Astrocyte of the spinal cord (primary cell): ENCODE data around the gene SORBS2.

Source experiments
- DNase-seq: peaks from one replicate; pipeline ENCODE4 v3.0.0; 2011; ENCODE audit warnings: low read depth, low spot score
- H3K4me3 ChIP-seq: 2 replicates; pipeline ENCODE4 v1.5.1; 2011; ENCODE audit warnings: low read depth, mild to moderate bottlenecking, low read length, moderate library complexity
- in situ Hi-C: cut with HindIII; loops from 2 replicates; pipeline ENCODE4 v1.10.0; 2017; ENCODE audit warnings: low sequenced_read_pairs
- TF ChIP-seq, protein P1 (sequence below): IDR thresholded peaks from 2 replicates; pipeline ENCODE4 v1.5.1; 2012; ENCODE audit warnings: low read depth, mild to moderate bottlenecking, low read length, inconsistent platforms

Gene SORBS2

DNA sequence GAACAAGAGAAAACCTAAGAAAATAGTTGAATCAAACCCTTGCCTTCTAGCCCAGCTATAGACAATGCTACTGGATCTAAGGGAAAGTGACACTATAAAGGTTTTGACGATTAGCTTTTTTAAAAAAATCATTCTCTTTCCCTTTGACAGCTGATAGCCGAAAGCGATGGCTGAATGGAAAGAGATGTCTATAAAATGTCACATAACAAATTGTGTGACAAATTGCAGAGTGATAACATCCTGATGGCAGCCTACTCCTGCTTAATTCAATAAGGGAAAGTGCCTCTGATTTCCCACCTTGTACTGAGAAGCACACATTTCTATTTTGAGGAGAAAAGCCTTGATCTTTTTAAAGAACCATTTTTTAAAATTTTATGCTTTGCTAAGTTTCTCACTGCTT is 114.5 kb downstream of the SORBS2 start:
- no peak for DNase-seq
- TF ChIP-seq, protein P1, sequence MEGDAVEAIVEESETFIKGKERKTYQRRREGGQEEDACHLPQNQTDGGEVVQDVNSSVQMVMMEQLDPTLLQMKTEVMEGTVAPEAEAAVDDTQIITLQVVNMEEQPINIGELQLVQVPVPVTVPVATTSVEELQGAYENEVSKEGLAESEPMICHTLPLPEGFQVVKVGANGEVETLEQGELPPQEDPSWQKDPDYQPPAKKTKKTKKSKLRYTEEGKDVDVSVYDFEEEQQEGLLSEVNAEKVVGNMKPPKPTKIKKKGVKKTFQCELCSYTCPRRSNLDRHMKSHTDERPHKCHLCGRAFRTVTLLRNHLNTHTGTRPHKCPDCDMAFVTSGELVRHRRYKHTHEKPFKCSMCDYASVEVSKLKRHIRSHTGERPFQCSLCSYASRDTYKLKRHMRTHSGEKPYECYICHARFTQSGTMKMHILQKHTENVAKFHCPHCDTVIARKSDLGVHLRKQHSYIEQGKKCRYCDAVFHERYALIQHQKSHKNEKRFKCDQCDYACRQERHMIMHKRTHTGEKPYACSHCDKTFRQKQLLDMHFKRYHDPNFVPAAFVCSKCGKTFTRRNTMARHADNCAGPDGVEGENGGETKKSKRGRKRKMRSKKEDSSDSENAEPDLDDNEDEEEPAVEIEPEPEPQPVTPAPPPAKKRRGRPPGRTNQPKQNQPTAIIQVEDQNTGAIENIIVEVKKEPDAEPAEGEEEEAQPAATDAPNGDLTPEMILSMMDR, result no peak
- no peak overlapping the region for H3K4me3 ChIP-seq
- in situ Hi-C loops, result no loop called here

DNA sequence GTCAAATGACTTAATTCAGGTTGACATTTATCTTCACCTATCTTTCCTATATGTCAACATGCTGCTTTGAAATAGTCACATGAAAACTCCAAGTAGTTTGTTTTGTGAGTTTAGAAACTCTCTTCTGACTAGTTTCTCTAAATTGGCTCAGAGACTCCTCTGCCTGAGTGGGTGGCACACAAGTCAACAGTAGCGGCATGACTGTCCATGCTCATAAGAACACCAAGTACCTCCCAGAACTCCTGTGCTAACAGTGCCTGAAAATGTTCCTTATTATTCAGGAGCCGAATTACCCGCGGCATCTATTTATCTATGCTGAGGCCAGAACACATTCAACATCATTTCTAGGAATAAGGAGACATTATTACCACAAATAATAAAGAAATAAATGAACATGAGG is 116.3 kb downstream of the SORBS2 start:
- TF ChIP-seq, protein P1, result no peak
- in situ Hi-C loops, result no loop called here
- no peak for DNase-seq
- no peak overlapping the region for H3K4me3 ChIP-seq

DNA sequence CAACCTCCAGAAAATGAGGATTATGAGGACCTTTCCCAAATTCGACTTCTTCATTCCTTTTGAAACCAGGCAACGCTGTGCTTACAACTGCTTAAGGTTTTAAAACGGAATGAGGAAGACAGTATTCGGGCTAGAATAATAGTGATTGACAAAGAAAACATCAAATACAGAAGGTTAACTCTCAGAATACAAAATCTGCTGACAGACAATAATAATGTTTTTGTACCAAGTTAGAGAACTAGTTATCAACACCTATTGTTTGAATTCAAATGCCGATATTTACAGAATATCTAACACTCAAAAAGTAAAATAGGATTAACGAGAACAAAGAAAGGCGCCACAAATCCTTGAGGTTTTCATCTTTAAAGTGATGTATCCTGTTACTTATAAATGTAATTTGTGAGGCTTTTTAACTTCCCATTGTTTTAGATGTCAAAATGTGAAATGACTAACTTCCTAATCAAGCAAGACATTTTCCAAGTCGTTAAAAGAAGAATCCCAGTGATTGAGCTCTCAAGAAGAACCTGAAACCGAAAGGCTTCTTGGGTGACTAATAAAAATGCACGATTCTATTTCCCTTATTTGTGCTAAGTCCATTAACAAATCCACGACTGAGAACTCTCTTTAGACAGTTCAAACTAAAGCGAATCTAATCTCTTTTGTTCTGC is 118.3 kb downstream of the SORBS2 start:
- H3K4me3 ChIP-seq, result no peak overlapping the region
- in situ Hi-C loops, result no loop called here
- DNase-seq, result no peak
- TF ChIP-seq, protein P1, result no peak

DNA sequence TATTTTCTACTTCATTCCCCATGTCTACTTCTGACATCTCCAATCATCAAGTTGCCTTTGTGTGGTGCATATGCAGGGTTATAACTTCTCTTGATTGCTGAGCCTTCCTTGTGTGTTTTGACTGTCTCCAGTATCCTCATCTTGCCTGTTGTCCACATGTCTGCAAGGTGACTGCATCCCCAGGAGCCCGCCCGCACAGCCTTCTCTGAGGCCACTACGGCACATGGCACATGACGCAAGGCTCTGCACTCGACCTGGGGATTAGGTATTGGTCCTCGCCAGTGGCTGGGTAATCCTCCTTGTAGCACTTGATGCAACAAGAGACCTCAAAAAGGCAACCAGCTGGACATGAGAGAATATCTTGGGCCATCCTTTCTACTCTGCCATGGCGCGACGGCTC is 122.6 kb downstream of the SORBS2 start:
- in situ Hi-C loops, result no loop called here
- TF ChIP-seq, protein P1, result no peak
- no peak for DNase-seq
- H3K4me3 ChIP-seq, result no peak overlapping the region

DNA sequence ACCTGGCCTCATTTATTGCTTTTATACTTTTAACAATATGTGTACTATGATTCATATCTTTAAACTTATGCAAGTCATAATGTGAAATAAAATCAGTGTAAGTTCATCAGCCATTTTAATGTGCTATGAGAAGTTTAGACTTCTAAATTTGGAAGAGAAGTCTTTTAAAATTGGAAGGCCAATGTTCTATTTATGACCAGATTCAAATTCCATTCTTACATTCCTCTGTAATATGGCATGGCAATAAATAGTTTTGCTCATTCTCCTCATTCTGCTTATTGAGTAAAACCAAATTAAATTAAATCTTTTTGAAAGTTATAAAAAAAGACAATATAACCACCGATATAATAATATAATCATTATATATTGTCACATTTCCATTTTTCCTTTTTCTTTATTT is 126.2 kb downstream of the SORBS2 start:
- in situ Hi-C loops, result no loop called here

DNA sequence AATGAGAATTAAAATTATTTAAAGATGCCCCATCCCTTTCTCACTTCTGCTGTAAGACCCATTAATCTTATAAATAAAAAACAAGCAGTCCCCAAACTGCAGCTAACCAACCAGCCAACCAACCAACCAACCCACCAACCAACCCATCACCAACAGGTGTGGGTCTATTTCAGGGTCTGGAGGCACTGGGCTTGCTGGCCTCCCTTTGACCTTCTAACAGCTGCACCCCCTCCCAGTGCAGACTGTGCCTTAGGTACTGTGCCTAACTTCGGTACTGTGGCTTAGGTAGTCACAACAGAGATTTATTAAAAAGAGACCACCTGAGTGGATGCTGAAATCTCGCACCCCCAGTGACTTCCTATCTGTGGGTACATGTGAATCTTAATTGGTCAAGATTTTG is 128.1 kb downstream of the SORBS2 start:
- TF ChIP-seq, protein P1, result no peak

More for the DNA sequence above, 126.2 kb downstream of the SORBS2 start:
- no peak for DNase-seq
- TF ChIP-seq, protein P1, result no peak
- no peak overlapping the region for H3K4me3 ChIP-seq

More for the DNA sequence above, 128.1 kb downstream of the SORBS2 start:
- no peak overlapping the region for H3K4me3 ChIP-seq
- DNase-seq, result no peak
- in situ Hi-C loops, result no loop called here
